Psoas muscle (tissue), 8 donors: ENCODE results near the gene EPB41. TPM values are rescaled to one million over a fixed set of nuclear protein-coding genes. Genes with fewer than 3 reads are reported as not detected.
A peak's percentile ranks its signal among the peaks of the same experiment; 100 is the strongest.

ENCODE experiments used
- ATAC-seq, 4 donors: fragments of 200-7000 bp; cut with Tn5 transposase; one replicate each; pipeline ENCODE4 v1.9.1; 2020; ENCODE audit warnings: moderate library complexity in 3 of 4, mild to moderate bottlenecking in 2 of 4
- DNase-seq, 2 donors: peaks; one replicate each; pipeline ENCODE4 v3.0.0-alpha.2; 2020
- H3K27ac ChIP-seq: fragments of 200-600 bp; one replicate; pipeline ENCODE4 v1.8.0; 2022
- H3K27me3 ChIP-seq, 3 donors: fragments of 200-600 bp in 1 of 3; one replicate each; pipeline versions ENCODE4 v1.6.1 to v1.8.0; 2013 to 2022; ENCODE audit warnings: low read length in 2 of 3, mild to moderate bottlenecking in 2 of 3, moderate library complexity in 1 of 3; ENCODE audit not compliant: insufficient read depth in 3 of 3
- H3K36me3 ChIP-seq, 2 donors: fragments of 200-600 bp in 1 of 2; one replicate each; pipeline versions ENCODE4 v1.6.1 to v1.8.0; 2013 to 2022; ENCODE audit warnings: low read depth in 1 of 2, mild to moderate bottlenecking in 1 of 2, moderate library complexity in 1 of 2; ENCODE audit not compliant: insufficient read depth in 1 of 2
- H3K4me1 ChIP-seq: fragments of 200-600 bp; one replicate; pipeline ENCODE4 v1.8.0; 2022
- H3K4me3 ChIP-seq: fragments of 200-600 bp; one replicate; pipeline ENCODE4 v1.8.0; 2022; ENCODE audit warnings: mild to moderate bottlenecking
- H3K9me3 ChIP-seq: fragments of 200-600 bp; one replicate; pipeline ENCODE4 v1.8.0; 2022
- WGBS, 3 donors: extraction: QIAGEN DNeasy Blood & Tissue Kit; methylation state at CpG; one replicate each; pipeline versions ENCODE4 v1.1.6 to v1.1.7; 2013; 5-methylcytosine and 5-hydroxymethylcytosine counted together
- intact Hi-C, 2 donors: fragments of 100-400 bp; cut with DNase I; formaldehyde crosslinking; loops; one replicate each; pipeline versions ENCODE4 v1.11.0 to v1.14.2; 2022
- polyA plus RNA-seq, 3 donors: library from polyadenylated mRNA; stranded (reverse); fragments of 200-250 nt; gene quantifications; one replicate each; pipeline ENCODE4 v1.2.3, GENCODE V29; 2013
- total RNA-seq, 4 donors: library from RNA; stranded (reverse); fragmentation: NEBNext Ultra II Directional in 2 of 4; extraction: Animal tissue kit (Norgen Biotek cat#: 25700) in 2 of 4; gene quantifications; one replicate each; pipeline versions ENCODE4 v1.2.1 to v1.2.4, GENCODE V29; 2021 to 2023
- TF ChIP-seq, protein P1 (sequence below): fragments of 200-600 bp; IDR thresholded peaks from one replicate; pipeline ENCODE4 v1.8.0; 2022; ENCODE audit warnings: antibody characterized with exemption
- donor health status: healthy with polysubstance abuse.
- donor health status: DM: no; HTN: no; CAD: no; lungs with moderate emphysema.
- donor health status: Bipolar disorder and iron deficiency.
- donor health status: healthy.
- donor health status: DM: yes; HTN: yes; CAD: no.
- donor health status: DM: no; HTN: no; CAD: no.
- donor health status: DM: no; HTN: no; CAD: no.
- donor health status: DM: yes; HTN: yes; CAD: no.

EPB41 gene
- total and polyA plus RNA-seq, 7 donors, result 2.0 to 28.2 (median 18.0) TPM

DNA sequence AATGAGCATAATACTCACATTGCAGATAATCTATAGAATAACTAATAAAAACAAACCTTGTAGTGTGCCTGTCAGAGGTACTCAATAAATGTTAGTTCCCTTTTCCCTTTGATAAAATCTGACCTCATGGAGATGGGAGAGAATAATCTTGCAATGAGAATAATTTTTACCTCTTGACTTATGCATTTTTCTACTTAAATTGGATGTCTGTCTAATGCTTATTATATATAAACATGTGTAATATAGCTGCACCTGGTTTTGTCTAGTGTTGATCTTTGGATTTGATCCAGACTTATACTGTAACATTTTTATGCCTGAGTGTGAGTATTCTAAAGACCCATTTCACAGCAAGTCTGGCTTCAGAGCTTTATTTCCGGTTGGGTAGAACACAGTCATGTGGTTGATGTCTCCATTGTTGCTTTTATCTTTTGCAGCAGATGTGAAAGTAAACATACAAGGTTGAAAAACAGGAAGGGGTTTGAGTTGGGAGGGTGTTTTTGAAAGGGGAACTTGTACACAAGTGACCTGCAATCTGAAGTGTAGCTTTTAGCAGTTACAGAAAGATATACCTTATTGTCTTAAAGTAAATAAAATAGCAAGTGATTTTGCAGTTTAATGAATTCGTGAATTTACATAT, 12.4 kb downstream of the EPB41 start:
- intact Hi-C loops, result no loop called here
- peak overlapping the region; percentile 36 for H3K27ac ChIP-seq

DNA sequence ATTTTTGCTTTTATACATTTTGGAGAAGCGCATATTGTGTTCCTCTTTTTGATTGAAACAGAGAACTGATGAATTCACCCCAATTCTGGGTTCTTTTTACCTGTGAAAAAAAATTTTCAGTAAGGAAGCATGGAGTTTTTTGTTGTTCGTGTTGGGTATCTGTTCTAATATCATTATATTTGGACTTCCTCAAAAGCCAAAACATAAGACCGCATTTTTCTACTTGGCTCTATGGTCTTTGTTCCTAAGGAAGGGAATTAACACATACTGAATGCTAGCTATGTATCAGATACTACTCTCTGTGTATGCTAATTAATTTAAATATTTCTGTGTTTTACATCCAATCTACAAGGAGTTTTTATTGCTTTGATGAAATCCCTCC, 12.9 kb downstream of the EPB41 start:
- peak overlapping the region; percentile 5 for H3K4me3 ChIP-seq
- intact Hi-C loops, result no loop called here
- H3K27me3 ChIP-seq, result no peaks in the 10 kb centered on the region
- H3K4me1 ChIP-seq, result peaks cover 29% of the 10 kb centered on the region
- no peak for DNase-seq
- peak overlapping the region; percentile 36 for H3K27ac ChIP-seq
- no peaks in the 10 kb centered on the region for H3K9me3 ChIP-seq
- no peaks in the 10 kb centered on the region for H3K36me3 ChIP-seq
- TF ChIP-seq, protein P1, sequence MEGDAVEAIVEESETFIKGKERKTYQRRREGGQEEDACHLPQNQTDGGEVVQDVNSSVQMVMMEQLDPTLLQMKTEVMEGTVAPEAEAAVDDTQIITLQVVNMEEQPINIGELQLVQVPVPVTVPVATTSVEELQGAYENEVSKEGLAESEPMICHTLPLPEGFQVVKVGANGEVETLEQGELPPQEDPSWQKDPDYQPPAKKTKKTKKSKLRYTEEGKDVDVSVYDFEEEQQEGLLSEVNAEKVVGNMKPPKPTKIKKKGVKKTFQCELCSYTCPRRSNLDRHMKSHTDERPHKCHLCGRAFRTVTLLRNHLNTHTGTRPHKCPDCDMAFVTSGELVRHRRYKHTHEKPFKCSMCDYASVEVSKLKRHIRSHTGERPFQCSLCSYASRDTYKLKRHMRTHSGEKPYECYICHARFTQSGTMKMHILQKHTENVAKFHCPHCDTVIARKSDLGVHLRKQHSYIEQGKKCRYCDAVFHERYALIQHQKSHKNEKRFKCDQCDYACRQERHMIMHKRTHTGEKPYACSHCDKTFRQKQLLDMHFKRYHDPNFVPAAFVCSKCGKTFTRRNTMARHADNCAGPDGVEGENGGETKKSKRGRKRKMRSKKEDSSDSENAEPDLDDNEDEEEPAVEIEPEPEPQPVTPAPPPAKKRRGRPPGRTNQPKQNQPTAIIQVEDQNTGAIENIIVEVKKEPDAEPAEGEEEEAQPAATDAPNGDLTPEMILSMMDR, result no peak
- 63 to 74% (median 70%) methylated on average over 3 of the region's 3 CpGs for WGBS, 3 donors
- ATAC-seq, result no peak

More for the DNA sequence above, 12.4 kb downstream of the EPB41 start:
- Histone ChIP-seq H3K36me3 (no peaks in the 10 kb centered on the region), H3K4me1 (peaks cover 29% of the 10 kb centered on the region), H3K27me3 (no peaks in the 10 kb centered on the region), H3K4me3 (peak overlapping the region; percentile 5), H3K9me3 (no peaks in the 10 kb centered on the region)
- TF ChIP-seq, protein P1, result no peak
- ATAC-seq (peak in 1 of 4 donors; percentile 45), DNase-seq (no peak)
- WGBS, 3 donors, result 43 to 48% (median 44%) methylated on average over 2 of the region's 2 CpGs

DNA sequence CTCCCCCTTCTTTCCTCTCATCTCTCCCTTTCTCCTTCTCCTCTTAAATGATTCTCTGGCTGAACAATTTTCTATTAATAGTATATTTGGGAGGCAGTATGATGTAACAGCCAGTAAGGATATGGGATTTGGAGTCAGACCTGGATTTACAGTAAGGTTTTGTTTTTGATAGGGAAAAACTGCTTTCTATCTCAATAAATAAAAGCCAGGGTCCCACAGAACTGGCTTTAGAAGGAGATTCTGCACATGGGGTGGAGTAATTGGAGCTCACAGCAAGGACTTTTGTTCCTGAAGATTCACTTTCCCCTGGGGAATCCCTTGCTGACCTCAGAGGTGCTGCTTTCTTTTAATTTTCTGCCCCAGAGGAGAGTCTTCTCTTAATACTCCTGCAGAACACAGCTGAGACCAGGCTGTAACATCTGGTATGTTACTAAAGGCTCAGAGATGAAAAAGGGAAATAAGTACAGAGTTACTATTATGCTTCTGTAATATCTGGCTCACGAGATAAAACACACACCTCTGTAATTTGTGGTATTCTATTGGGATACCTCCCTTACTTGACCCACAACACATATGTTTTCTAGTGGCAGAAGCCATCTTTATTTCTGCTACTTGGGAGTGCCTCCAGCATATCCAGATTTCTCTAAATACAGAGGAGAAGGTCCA, 13.4 kb downstream of the EPB41 start:
- Histone ChIP-seq H3K9me3 (no peaks in the 10 kb centered on the region), H3K4me1 (peaks cover 29% of the 10 kb centered on the region), H3K36me3 (no peaks in the 10 kb centered on the region), H3K27me3 (no peaks in the 10 kb centered on the region), H3K27ac (peak overlapping the region; percentile 36), H3K4me3 (peak overlapping the region; percentile 5)
- TF ChIP-seq, protein P1, result no peak
- intact Hi-C loops, result no loop called here
- ATAC-seq, result peak in 3 of 4 donors; percentile 58 to 84 (median 62)
- 24 to 32% (median 26%) methylated on average over 1 of the region's 1 CpG for WGBS, 3 donors
- no peak for DNase-seq

DNA sequence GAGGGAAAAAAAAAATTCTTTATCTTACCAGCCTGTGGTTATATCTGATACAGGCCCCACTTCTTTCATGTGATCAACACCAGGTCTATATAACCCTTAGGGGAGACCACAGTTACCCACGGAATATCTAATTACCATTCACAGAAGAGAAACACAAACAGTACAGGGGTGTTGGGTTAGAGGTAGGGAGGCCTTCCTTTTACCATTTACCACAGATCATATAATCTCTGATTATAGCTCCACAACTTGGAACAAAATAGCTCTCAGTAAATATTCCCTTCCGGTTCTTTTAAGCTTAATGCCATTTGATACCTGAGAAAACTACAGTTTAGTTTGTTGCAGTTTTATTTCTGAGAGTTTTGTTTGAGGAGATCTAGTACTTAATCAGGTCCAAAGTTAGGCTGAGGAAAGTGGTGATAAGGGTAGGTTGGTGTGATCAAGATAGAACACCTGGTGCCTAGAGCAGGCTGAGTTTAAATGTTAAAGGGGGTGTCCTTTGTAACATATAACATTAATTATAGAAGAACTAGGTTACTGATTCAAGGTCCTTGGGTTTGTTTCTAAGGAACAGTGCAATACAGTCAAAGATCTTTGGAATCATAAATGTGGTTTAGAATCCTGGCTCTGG, 14.1 kb downstream of the EPB41 start:
- no peaks in the 10 kb centered on the region for H3K36me3 ChIP-seq
- intact Hi-C loops, result no loop called here
- no peak for DNase-seq
- no peak overlapping the region for H3K4me3 ChIP-seq
- no peaks in the 10 kb centered on the region for H3K9me3 ChIP-seq
- peaks cover 34% of the 10 kb centered on the region for H3K4me1 ChIP-seq
- ATAC-seq, result peak in 3 of 4 donors; percentile 13 to 22 (median 13)
- H3K27ac ChIP-seq, result peak overlapping the region; percentile 36
- TF ChIP-seq, protein P1, result no peak
- WGBS, 3 donors, result 28 to 52% (median 32%) methylated on average over 2 of the region's 2 CpGs
- no peaks in the 10 kb centered on the region for H3K27me3 ChIP-seq
